DMS 273 (cell line): ENCODE data around the gene RAMACL.
"Not testable (repeated sequence)": the region's sequence is repeated elsewhere in the genome, so short reads cannot be mapped to it uniquely, and the experiment has no call there.

Experiments
- DNase-seq: peaks from one replicate; lab custom pipeline; 2025; ENCODE audit not compliant: unreplicated experiment; lab: John Stamatoyannopoulos, UW

RAMACL gene

GRCh38 chr6:166558156-166559005 lies 28.1 kb downstream of the RAMACL start:
- DNase-seq = no peak

GRCh38 chr6:166556863-166557322 lies 29.6 kb downstream of the RAMACL start:
- peak; percentile 11 for DNase-seq

GRCh38 chr6:166556336-166556735 lies 30.1 kb downstream of the RAMACL start:
- no peak for DNase-seq

- no peak for DNase-seq
These were observed 31.4 kb downstream of the RAMACL start for GRCh38 chr6:166555086-166555485.

- DNase-seq = no peak
These were observed 32.2 kb downstream of the RAMACL start for GRCh38 chr6:166554316-166554715.

- no peak for DNase-seq
These were observed 32.8 kb downstream of the RAMACL start for GRCh38 chr6:166553563-166554271.

GRCh38 chr6:166552600-166552999 lies 33.9 kb downstream of the RAMACL start:
- no peak for DNase-seq

GRCh38 chr6:166551754-166552495 lies 34.6 kb downstream of the RAMACL start:
- DNase-seq = no peak

GRCh38 chr6:166546653-166547052 lies 39.8 kb downstream of the RAMACL start:
- DNase-seq = no peak

GRCh38 chr6:166545156-166546034 lies 41.1 kb downstream of the RAMACL start:
- no peak for DNase-seq

GRCh38 chr6:166544296-166544605 lies 42.2 kb downstream of the RAMACL start:
- DNase-seq = no peak

GRCh38 chr6:166543603-166544295 lies 42.7 kb downstream of the RAMACL start:
- no peak for DNase-seq

- DNase-seq = no peak
These were observed 43.9 kb downstream of the RAMACL start for GRCh38 chr6:166542580-166542912.

GRCh38 chr6:166541876-166542579 lies 44.5 kb downstream of the RAMACL start:
- no peak for DNase-seq

- no peak for DNase-seq
These were observed 45.1 kb downstream of the RAMACL start for GRCh38 chr6:166541366-166541765.

- DNase-seq = no peak
These were observed 45.7 kb downstream of the RAMACL start for GRCh38 chr6:166540631-166541331.

GRCh38 chr6:166539543-166539942 lies 46.9 kb downstream of the RAMACL start:
- peak; percentile 3 for DNase-seq

- not testable (repeated sequence) for DNase-seq
These were observed 47.5 kb downstream of the RAMACL start for GRCh38 chr6:166539011-166539385.
